ENCODE results near the gene C3orf22. TPM values are rescaled to one million over a fixed set of nuclear protein-coding genes. Genes with fewer than 3 reads are reported as not detected.
"Not testable (repeated sequence)": the region's sequence is repeated elsewhere in the genome, so short reads cannot be mapped to it uniquely, and the experiment has no call there.

C3orf22 gene
- total and polyA plus RNA-seq, 2 experiments from 2014 or later = not detected

DNA sequence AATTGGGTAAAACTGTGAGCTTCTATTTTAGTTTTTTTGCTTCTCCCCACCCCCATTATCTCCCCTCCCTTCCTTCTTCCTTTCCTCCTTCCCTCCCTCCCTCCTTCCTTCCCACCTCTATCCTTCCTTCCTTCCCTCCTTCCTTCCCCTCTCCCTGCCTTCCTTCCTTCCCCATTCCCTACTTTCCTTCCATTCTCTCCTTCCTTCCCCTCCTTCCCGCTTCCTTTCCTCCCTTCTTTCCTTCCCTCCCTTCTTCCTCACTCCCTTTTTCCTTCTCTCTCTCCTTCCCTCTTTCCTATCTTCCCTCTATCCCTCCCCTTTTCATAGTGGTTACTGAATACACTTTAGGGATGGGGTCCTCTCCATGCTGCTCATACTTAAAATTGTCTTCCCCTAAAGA, 40.4 kb upstream of the C3orf22 start:
- WGBS, 2 experiments (ENCODE audit: low coverage in 1 of 2, low lambda C conversion rate in 2 of 2, missing lambda C conversion rate in 2 of 2) = 0 to 79% methylated on average over 1 of the region's 1 CpG
- TF ChIP-seq EZH2 (IDR thresholded peaks at IDR 0.05; ENCODE audit: insufficient read depth, poor library complexity, severe bottlenecking) = no peak
- TF ChIP-seq EZH2phosphoT487 (IDR thresholded peaks at IDR 0.05; ENCODE audit: insufficient read depth, low read depth) = no peak

DNA sequence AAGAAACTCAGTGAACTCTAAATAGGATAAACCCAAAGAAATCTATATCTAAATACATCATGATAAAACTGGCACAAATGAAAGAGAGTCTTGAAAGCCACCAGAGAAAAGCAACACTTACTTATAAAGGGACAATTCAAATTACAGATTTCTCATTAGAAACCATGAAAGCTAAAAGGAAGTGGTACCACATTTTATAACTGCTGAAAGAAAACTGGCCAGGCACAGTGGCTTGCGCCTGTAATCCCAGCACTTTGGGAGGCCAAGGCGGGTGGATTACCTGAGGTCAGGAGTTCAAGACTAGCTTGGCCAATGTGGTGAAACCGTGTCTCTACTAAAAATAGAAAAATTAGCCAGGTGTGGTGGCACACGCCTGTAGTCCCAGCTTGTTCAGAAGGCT, 36.7 kb upstream of the C3orf22 start:
- not testable (repeated sequence) for H3K9ac ChIP-seq; H3K27me3 ChIP-seq (replicated peaks; ENCODE audit: insufficient read depth); H3K4me2 ChIP-seq (ENCODE audit: unreplicated experiment)

More for the DNA sequence above, 40.4 kb upstream of the C3orf22 start:
- Histone ChIP-seq H3K4me3 (no peak overlapping the region), H3K9ac (no peak overlapping the region), H3K4me1 (ENCODE audit: insufficient read depth) (0 out of 2 replicates have a peak, but pooled peaks cover 2% of the 10 kb centered on the region), H3K36me3 (ENCODE audit: low read depth) (no peaks in the 10 kb centered on the region), H3K4me2 (ENCODE audit: unreplicated experiment) (no peak overlapping the region), H3K79me2 (ENCODE audit: insufficient read depth) (no peaks in the 10 kb centered on the region), H3K9me3 (ENCODE audit: low read depth) (no peaks in the 10 kb centered on the region), H3K27me3 (replicated peaks; ENCODE audit: insufficient read depth) (no peaks in the 10 kb centered on the region), H3F3A (ENCODE audit: insufficient read depth) (no peaks in the 10 kb centered on the region), H3K9me2 (ENCODE audit: insufficient read depth) (no peaks in the 10 kb centered on the region), H2AFZ (no peak overlapping the region), H3K27ac (no peak overlapping the region), H4K20me1 (ENCODE audit: insufficient read depth) (no peaks in the 10 kb centered on the region)
- in situ Hi-C loops (cut with MboI) = no loop called here
- no peak for DNase-seq

DNA sequence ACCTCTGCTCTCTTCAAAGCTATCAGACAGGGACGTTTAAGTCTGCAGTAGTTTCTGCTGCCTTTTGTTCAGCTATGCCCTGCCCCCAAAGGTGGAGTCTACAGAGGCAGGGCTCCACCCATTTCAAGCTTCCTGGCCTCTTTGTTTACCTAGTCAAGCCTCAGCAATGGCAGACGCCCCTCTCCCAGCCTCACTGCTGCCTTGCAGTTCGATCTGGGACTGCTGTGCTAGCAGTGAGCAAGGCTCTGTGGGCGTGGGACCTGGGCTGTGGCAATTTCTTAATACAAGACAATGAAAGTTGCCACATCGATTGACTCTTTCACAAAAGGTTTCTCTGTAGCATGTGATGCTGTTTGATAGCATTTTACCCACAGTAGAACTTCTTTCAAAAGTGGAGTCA, 32.8 kb upstream of the C3orf22 start:
- H3K79me2 ChIP-seq (ENCODE audit: insufficient read depth); DNase-seq; H3K9me3 ChIP-seq (ENCODE audit: low read depth); H3K27ac ChIP-seq; H3K9me2 ChIP-seq (ENCODE audit: insufficient read depth); H3F3A ChIP-seq (ENCODE audit: insufficient read depth); in situ Hi-C loops (cut with MboI); H2AFZ ChIP-seq; H3K4me3 ChIP-seq; H3K36me3 ChIP-seq (ENCODE audit: low read depth); H3K9ac ChIP-seq; H4K20me1 ChIP-seq (ENCODE audit: insufficient read depth); H3K4me2 ChIP-seq (ENCODE audit: unreplicated experiment); H3K4me1 ChIP-seq (ENCODE audit: insufficient read depth); H3K27me3 ChIP-seq (replicated peaks; ENCODE audit: insufficient read depth): not testable (repeated sequence)
- 64 to 69% methylated on average over 5 of the region's 5 CpGs for WGBS, 2 experiments (ENCODE audit: low coverage in 1 of 2, low lambda C conversion rate in 2 of 2, missing lambda C conversion rate in 2 of 2)

More for the DNA sequence above, 36.7 kb upstream of the C3orf22 start:
- H3K79me2 ChIP-seq (ENCODE audit: insufficient read depth); H2AFZ ChIP-seq; DNase-seq; H3F3A ChIP-seq (ENCODE audit: insufficient read depth); in situ Hi-C loops (cut with MboI); H3K36me3 ChIP-seq (ENCODE audit: low read depth); H3K4me3 ChIP-seq; H3K4me1 ChIP-seq (ENCODE audit: insufficient read depth); H3K27ac ChIP-seq; H4K20me1 ChIP-seq (ENCODE audit: insufficient read depth); H3K9me3 ChIP-seq (ENCODE audit: low read depth); H3K9me2 ChIP-seq (ENCODE audit: insufficient read depth): not testable (repeated sequence)
- 94% methylated on average over 4 of the region's 4 CpGs for WGBS, 2 experiments (ENCODE audit: low coverage in 1 of 2, low lambda C conversion rate in 2 of 2, missing lambda C conversion rate in 2 of 2)

DNA sequence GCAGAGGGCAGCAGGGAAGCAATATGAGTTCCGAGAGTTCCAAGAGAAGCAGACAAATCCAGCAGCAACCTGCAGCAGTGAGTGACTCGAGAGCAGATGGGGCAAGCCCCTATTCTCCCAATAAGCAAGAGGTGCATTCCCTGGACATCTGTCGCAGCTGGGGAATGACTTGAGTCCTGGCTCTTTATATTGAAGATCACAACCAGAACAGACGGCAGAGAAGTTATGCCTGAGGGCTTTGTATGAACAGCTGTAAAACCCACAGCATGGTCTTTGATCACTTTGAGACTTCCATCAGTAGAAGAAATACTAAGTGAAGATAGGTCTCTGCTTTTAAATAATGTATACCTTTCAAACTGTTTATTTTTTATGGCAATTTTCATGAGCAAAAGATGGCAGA, 23.6 kb upstream of the C3orf22 start:
- Histone ChIP-seq H3K9me2 (ENCODE audit: insufficient read depth) (no peaks in the 10 kb centered on the region), H3K4me1 (ENCODE audit: insufficient read depth) (no peaks in the 10 kb centered on the region), H3K4me2 (ENCODE audit: unreplicated experiment) (no peak overlapping the region), H3K36me3 (ENCODE audit: low read depth) (no peaks in the 10 kb centered on the region), H2AFZ (no peak overlapping the region), H3K27ac (no peak overlapping the region), H3K9ac (no peak overlapping the region), H3K4me3 (no peak overlapping the region), H3F3A (ENCODE audit: insufficient read depth) (no peaks in the 10 kb centered on the region), H4K20me1 (ENCODE audit: insufficient read depth) (no peaks in the 10 kb centered on the region), H3K27me3 (replicated peaks; ENCODE audit: insufficient read depth) (peaks cover 6% of the 10 kb centered on the region; the same call in 1 of the 2 replicates), H3K79me2 (ENCODE audit: insufficient read depth) (no peaks in the 10 kb centered on the region), H3K9me3 (ENCODE audit: low read depth) (no peaks in the 10 kb centered on the region)
- WGBS, 2 experiments (ENCODE audit: low coverage in 1 of 2, low lambda C conversion rate in 2 of 2, missing lambda C conversion rate in 2 of 2) = 51 to 52% methylated on average over 4 of the region's 4 CpGs
- no peak for TF ChIP-seq EZH2phosphoT487 (IDR thresholded peaks at IDR 0.05; ENCODE audit: insufficient read depth, low read depth)
- no peak for TF ChIP-seq EZH2 (IDR thresholded peaks at IDR 0.05; ENCODE audit: insufficient read depth, poor library complexity, severe bottlenecking)
- no peak for DNase-seq
- in situ Hi-C loops (cut with MboI) = no loop called here

DNA sequence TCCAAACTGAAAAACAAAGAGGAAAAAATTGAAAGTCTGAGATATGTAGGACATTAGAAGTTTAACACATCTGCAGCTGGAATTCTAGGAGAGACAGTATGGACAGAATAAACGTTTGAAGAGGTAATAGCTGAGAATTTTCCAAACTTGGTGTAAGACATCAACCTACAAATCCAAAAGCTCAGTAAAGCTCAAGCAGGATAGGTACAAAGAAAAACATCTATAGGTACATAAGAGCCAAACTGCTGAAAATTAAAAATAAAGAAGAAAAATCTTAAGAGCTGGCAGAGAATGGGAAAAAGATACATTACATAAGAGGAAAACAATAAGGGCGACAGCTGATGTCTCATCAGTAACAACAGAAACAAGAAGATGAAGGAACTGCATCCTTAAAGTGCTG, 22.8 kb upstream of the C3orf22 start:
- Histone ChIP-seq H3K9me3 (ENCODE audit: low read depth) (no peaks in the 10 kb centered on the region), H3K36me3 (ENCODE audit: low read depth) (no peaks in the 10 kb centered on the region), H3K9ac (no peak overlapping the region), H2AFZ (no peak overlapping the region), H3K4me3 (no peak overlapping the region), H3K4me1 (ENCODE audit: insufficient read depth) (no peaks in the 10 kb centered on the region), H3K27me3 (replicated peaks; ENCODE audit: insufficient read depth) (peaks cover 6% of the 10 kb centered on the region; the same call in 1 of the 2 replicates), H3K4me2 (ENCODE audit: unreplicated experiment) (no peak overlapping the region), H4K20me1 (ENCODE audit: insufficient read depth) (no peaks in the 10 kb centered on the region), H3K27ac (no peak overlapping the region), H3K9me2 (ENCODE audit: insufficient read depth) (no peaks in the 10 kb centered on the region), H3K79me2 (ENCODE audit: insufficient read depth) (no peaks in the 10 kb centered on the region), H3F3A (ENCODE audit: insufficient read depth) (no peaks in the 10 kb centered on the region)
- WGBS, 2 experiments (ENCODE audit: low coverage in 1 of 2, low lambda C conversion rate in 2 of 2, missing lambda C conversion rate in 2 of 2) = 68 to 80% methylated on average over 2 of the region's 2 CpGs
- no peak for DNase-seq
- no peak for TF ChIP-seq EZH2phosphoT487 (IDR thresholded peaks at IDR 0.05; ENCODE audit: insufficient read depth, low read depth)
- TF ChIP-seq EZH2 (IDR thresholded peaks at IDR 0.05; ENCODE audit: insufficient read depth, poor library complexity, severe bottlenecking) = no peak
- in situ Hi-C loops (cut with MboI) = no loop called here
